PFSK-1 (cell line): Measurements from ENCODE around the gene DIPK1C.

Experiments used
- POLR2AphosphoS5 ChIP-seq: IDR thresholded peaks from 2 replicates; pipeline ENCODE4 v1.6.1; 2012; ENCODE audit warnings: low read depth, mild to moderate bottlenecking, control low read depth, low read length, moderate library complexity
- SIN3A ChIP-seq: IDR thresholded peaks from 2 replicates; pipeline ENCODE4 v1.6.1; 2012; ENCODE audit warnings: mild to moderate bottlenecking, low read length, moderate library complexity, borderline replicate concordance; ENCODE audit not compliant: insufficient read depth
- TAF1 ChIP-seq: IDR thresholded peaks from 2 replicates; pipeline ENCODE4 v1.6.1; 2012; ENCODE audit warnings: low read length, control low read depth, borderline replicate concordance; ENCODE audit not compliant: insufficient read depth
- TF ChIP-seq, protein P1 (sequence below), 2 experiments: IDR thresholded peaks; 2 replicates each; pipeline versions ENCODE4 v1.6.1 to v1.8.0; 2011 to 2012; ENCODE audit warnings: low read depth in 2 of 2, low read length in 2 of 2, control low read depth in 1 of 2, inconsistent platforms in 1 of 2, mild to moderate bottlenecking in 1 of 2, moderate library complexity in 1 of 2; ENCODE audit not compliant: insufficient read depth in 1 of 2

DNA sequence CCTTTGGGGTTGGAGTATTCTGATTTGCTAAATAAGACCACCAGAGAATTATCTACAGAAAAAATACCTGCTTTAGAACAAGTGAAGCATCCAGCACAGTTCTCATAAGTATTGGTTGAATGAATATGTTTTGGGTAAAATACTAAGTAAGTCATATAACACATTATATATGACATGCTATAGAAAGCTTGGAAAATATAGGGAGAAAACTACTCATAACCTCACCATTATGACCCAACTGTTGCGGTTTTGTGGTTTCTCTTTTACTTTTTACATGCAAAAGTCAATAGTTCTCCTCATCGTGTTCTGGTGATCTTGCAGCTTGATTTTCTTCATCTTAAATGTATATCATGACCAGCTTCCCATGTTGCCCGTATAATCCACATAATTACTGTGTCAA, 66.2 kb downstream of the DIPK1C start:
- TF ChIP-seq, protein P1, sequence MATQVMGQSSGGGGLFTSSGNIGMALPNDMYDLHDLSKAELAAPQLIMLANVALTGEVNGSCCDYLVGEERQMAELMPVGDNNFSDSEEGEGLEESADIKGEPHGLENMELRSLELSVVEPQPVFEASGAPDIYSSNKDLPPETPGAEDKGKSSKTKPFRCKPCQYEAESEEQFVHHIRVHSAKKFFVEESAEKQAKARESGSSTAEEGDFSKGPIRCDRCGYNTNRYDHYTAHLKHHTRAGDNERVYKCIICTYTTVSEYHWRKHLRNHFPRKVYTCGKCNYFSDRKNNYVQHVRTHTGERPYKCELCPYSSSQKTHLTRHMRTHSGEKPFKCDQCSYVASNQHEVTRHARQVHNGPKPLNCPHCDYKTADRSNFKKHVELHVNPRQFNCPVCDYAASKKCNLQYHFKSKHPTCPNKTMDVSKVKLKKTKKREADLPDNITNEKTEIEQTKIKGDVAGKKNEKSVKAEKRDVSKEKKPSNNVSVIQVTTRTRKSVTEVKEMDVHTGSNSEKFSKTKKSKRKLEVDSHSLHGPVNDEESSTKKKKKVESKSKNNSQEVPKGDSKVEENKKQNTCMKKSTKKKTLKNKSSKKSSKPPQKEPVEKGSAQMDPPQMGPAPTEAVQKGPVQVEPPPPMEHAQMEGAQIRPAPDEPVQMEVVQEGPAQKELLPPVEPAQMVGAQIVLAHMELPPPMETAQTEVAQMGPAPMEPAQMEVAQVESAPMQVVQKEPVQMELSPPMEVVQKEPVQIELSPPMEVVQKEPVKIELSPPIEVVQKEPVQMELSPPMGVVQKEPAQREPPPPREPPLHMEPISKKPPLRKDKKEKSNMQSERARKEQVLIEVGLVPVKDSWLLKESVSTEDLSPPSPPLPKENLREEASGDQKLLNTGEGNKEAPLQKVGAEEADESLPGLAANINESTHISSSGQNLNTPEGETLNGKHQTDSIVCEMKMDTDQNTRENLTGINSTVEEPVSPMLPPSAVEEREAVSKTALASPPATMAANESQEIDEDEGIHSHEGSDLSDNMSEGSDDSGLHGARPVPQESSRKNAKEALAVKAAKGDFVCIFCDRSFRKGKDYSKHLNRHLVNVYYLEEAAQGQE (IDR thresholded peaks at IDR 0.05; ENCODE audit: insufficient read depth in 1 of 2, low read depth in 2 of 2, low read length in 2 of 2) = no peak
- no peak for TF ChIP-seq POLR2AphosphoS5
- no peak for TF ChIP-seq TAF1
- no peak for TF ChIP-seq SIN3A
